Activated B cell treated with CpG ODN at 0.5 μM for 24 hours (primary cell): ENCODE results near the gene TAF4. TPM values are rescaled to one million over a fixed set of nuclear protein-coding genes. Genes with fewer than 3 reads are reported as not detected.

Source experiments
- ATAC-seq: fragments of 200-7000 bp; cut with Tn5 transposase; one replicate; pipeline ENCODE4 v1.10.0; 2021; ENCODE audit warnings: low read depth, mild to moderate bottlenecking, moderate library complexity
- CTCF ChIA-PET: fragments of 350-600 bp; sonication (Branson Sonifier 250); formaldehyde crosslinking; loops from one replicate; lab custom pipeline; 2021; ENCODE audit warnings: antibody characterized with exemption; lab: Charles Lee
- POLR2A ChIA-PET: fragments of 350-600 bp; sonication (Branson Sonifier 250); formaldehyde crosslinking; loops from one replicate; lab custom pipeline; 2021; ENCODE audit warnings: antibody characterized with exemption; lab: Charles Lee
- DNase-seq: peaks from one replicate; pipeline ENCODE4 v3.0.0; 2022
- H3K27ac Mint-ChIP-seq: one replicate; pipeline ENCODE4 v1.8.0; 2020; ENCODE audit warnings: mixed read lengths
- H3K27me3 Mint-ChIP-seq: one replicate; pipeline ENCODE4 v1.8.0; 2021; ENCODE audit warnings: mixed read lengths
- H3K36me3 Mint-ChIP-seq: one replicate; pipeline ENCODE4 v1.8.0; 2021; ENCODE audit warnings: low read depth, mixed read lengths
- H3K4me1 Mint-ChIP-seq: one replicate; pipeline ENCODE4 v1.8.0; 2021; ENCODE audit warnings: mixed read lengths
- H3K4me3 Mint-ChIP-seq: one replicate; pipeline ENCODE4 v1.8.0; 2020; ENCODE audit warnings: mild to moderate bottlenecking, mixed read lengths
- H3K9me3 Mint-ChIP-seq: one replicate; pipeline ENCODE4 v1.8.0; 2020; ENCODE audit warnings: mixed read lengths
- CTCF ChIP-seq: fragments of 200-600 bp; IDR thresholded peaks from one replicate; pipeline ENCODE4 v1.8.0; 2022; ENCODE audit warnings: antibody characterized with exemption, mild to moderate bottlenecking
- intact Hi-C: fragments of 100-400 bp; cut with micrococcal nuclease; formaldehyde crosslinking; loops from one replicate; pipeline ENCODE4 v1.15.1; 2024
- total RNA-seq: library from RNA; stranded (reverse); gene quantifications from 2 replicates; pipeline ENCODE4 v1.2.3, GENCODE V29; 2022

The TAF4 gene
- total RNA-seq, 1 donor from 2014 or later: 26.9 TPM

- Mint-ChIP-seq H3K4me3 (no peak overlapping the region), H3K27me3 (no peaks in the 10 kb centered on the region), H3K27ac (no peak overlapping the region), H3K9me3 (no peaks in the 10 kb centered on the region), H3K36me3 (peaks cover 10% of the 10 kb centered on the region), H3K4me1 (peaks cover 47% of the 10 kb centered on the region)
- DNase-seq: no peak
- ChIA-PET CTCF (no interaction called here), POLR2A (no interaction called here)
- intact Hi-C loops: no loop called here
- no peak for TF ChIP-seq CTCF
- ATAC-seq: no peak
Measured at GRCh38 chr20:62051144-62051543, 14.5 kb downstream of the TAF4 start.

DNA sequence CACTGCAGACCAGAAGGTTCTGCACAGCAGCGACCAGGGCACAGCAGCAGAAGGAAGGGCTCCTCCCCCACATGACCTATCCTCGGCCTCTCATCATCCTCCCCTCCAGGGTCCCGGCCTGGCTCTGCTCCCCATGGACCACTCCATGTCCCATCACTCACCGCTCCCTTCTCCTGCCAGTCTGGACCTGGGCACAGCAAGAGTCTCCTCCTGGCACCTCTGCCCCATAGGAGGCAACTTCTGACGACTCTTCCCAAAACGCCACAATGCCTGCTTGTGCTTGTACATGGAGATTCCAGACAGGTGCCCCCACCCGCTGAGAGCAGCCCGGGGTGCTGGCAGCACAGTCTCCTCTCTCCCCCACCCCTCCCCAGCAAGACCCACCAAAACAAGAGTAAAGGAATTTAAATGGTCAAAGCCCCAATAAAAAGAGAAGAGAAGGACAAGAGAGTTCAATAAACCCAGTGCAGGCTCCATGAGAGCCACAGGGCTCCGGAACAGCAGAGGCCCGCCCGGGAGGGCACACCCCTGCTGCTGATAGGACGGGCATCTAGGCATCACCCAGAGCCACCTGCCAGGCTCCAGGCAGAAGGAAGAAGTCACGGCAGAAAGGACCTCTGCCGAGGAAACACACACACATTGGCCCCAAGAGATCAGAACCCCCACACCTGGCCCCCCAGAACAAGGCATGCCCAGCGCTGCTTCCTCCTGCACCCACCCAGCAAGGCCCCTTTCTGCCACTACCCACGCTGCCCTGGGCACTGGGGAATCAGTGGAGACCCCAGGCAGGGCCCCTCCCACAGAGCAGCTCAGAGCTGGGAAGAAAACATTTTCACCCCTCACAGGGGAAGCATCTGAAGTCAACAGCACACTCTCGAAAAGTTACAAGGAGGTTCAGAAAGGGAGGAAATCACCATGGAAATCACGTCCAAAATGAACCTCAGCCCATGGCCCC lies 15.2 kb downstream of the TAF4 start:
- no peaks in the 10 kb centered on the region for H3K27me3 Mint-ChIP-seq
- ATAC-seq: no peak
- no peaks in the 10 kb centered on the region for H3K9me3 Mint-ChIP-seq
- TF ChIP-seq CTCF: no peak
- DNase-seq: no peak
- ChIA-PET CTCF (no interaction called here), POLR2A (no interaction called here)
- peaks cover 49% of the 10 kb centered on the region for H3K4me1 Mint-ChIP-seq
- H3K27ac Mint-ChIP-seq: no peak overlapping the region
- intact Hi-C loops: no loop called here
- H3K36me3 Mint-ChIP-seq: peaks cover 11% of the 10 kb centered on the region
- H3K4me3 Mint-ChIP-seq: no peak overlapping the region

- H3K27ac Mint-ChIP-seq: no peak overlapping the region
- peaks cover 4% of the 10 kb centered on the region for H3K36me3 Mint-ChIP-seq
- no peaks in the 10 kb centered on the region for H3K27me3 Mint-ChIP-seq
- CTCF ChIA-PET: no interaction called here
- DNase-seq: no peak
- H3K4me1 Mint-ChIP-seq: peaks cover 44% of the 10 kb centered on the region
- TF ChIP-seq CTCF: no peak
- no peak for ATAC-seq
- no peak overlapping the region for H3K4me3 Mint-ChIP-seq
- intact Hi-C loops: no loop called here
- POLR2A ChIA-PET: no interaction called here
- no peaks in the 10 kb centered on the region for H3K9me3 Mint-ChIP-seq
Measured at GRCh38 chr20:62049342-62050165, 16.1 kb downstream of the TAF4 start.

GRCh38 chr20:62048821-62049291 lies 16.8 kb downstream of the TAF4 start:
- Mint-ChIP-seq H3K4me3 (no peak overlapping the region), H3K4me1 (peaks cover 38% of the 10 kb centered on the region), H3K27me3 (no peaks in the 10 kb centered on the region), H3K36me3 (peaks cover 2% of the 10 kb centered on the region), H3K27ac (no peak overlapping the region), H3K9me3 (no peaks in the 10 kb centered on the region)
- intact Hi-C loops: no loop called here
- TF ChIP-seq CTCF: no peak
- CTCF ChIA-PET: no interaction called here
- no peak for DNase-seq
- POLR2A ChIA-PET: no interaction called here
- no peak for ATAC-seq

DNA sequence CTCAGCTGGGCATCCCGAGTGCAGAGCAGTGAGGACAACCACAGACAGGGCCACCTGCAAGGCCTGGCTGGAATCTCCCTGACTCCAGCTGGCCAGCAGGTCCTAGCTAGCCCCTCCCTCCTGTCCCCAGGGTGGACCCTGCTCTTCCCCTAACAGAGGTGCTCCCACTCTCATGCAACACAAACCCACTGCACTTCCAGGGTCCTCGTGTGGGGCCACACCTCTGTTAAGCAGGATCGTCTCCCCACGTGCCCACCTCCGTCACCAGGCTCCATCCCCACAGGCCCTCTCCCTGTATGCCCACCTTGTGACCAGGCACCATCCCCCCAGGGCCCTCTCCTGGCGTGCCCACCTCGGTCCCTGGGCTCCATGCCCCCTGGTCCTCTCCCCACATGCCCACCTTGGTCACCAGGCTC lies 17.3 kb downstream of the TAF4 start:
- no peaks in the 10 kb centered on the region for H3K27me3 Mint-ChIP-seq
- no peak overlapping the region for H3K27ac Mint-ChIP-seq
- intact Hi-C loops: no loop called here
- ChIA-PET CTCF (no interaction called here), POLR2A (no interaction called here)
- H3K36me3 Mint-ChIP-seq: peaks cover 2% of the 10 kb centered on the region
- no peak overlapping the region for H3K4me3 Mint-ChIP-seq
- H3K4me1 Mint-ChIP-seq: peaks cover 37% of the 10 kb centered on the region
- H3K9me3 Mint-ChIP-seq: no peaks in the 10 kb centered on the region
- DNase-seq: no peak
- no peak for ATAC-seq
- no peak for TF ChIP-seq CTCF
